HEK293 (cell line): ENCODE results near the gene CLIP1.
A peak's percentile ranks its signal among the peaks of the same experiment; 100 is the strongest.

Source experiments
- GLIS2 ChIP-seq: fragments of 450-650 bp; formaldehyde crosslinking; IDR thresholded peaks from 2 replicates; pipeline ENCODE4 v1.5.1; 2016; ENCODE audit warnings: missing biosample characterization, missing genetic modification characterization
- HOXC10 ChIP-seq: sonication (generic); formaldehyde crosslinking; IDR thresholded peaks from 2 replicates; pipeline ENCODE4 v1.8.1; 2023; ENCODE audit warnings: mild to moderate bottlenecking, missing genetic modification reagents
- HOXD13 ChIP-seq: sonication (generic); formaldehyde crosslinking; IDR thresholded peaks from 2 replicates; pipeline ENCODE4 v1.8.0; 2022; ENCODE audit warnings: missing genetic modification reagents, borderline replicate concordance
- MEIS1 ChIP-seq: sonication (generic); formaldehyde crosslinking; IDR thresholded peaks from 2 replicates; pipeline ENCODE4 v1.8.1; 2022; ENCODE audit warnings: missing genetic modification reagents, mild to moderate bottlenecking, borderline replicate concordance
- YY1 ChIP-seq: fragments of 450-650 bp; formaldehyde crosslinking; IDR thresholded peaks from 2 replicates; pipeline ENCODE4 v1.5.1; 2018; ENCODE audit warnings: missing biosample characterization, missing genetic modification characterization
- YY2 ChIP-seq: fragments of 450-650 bp; formaldehyde crosslinking; IDR thresholded peaks from 2 replicates; pipeline ENCODE4 v1.5.1; 2016; ENCODE audit warnings: missing biosample characterization, missing genetic modification characterization
- ZBTB7A ChIP-seq: fragments of 450-650 bp; formaldehyde crosslinking; IDR thresholded peaks from 2 replicates; pipeline ENCODE4 v1.5.1; 2016; ENCODE audit warnings: low read depth, missing biosample characterization, missing genetic modification characterization
- ZFHX2 ChIP-seq: fragments of 450-650 bp; formaldehyde crosslinking; conservative IDR thresholded peaks from 2 replicates; pipeline ENCODE4 v1.5.1; 2016; ENCODE audit warnings: missing biosample characterization, missing genetic modification characterization
- ZNF302 ChIP-seq: fragments of 450-650 bp; formaldehyde crosslinking; IDR thresholded peaks from 2 replicates; pipeline ENCODE4 v1.5.1; 2016; ENCODE audit warnings: missing biosample characterization, missing genetic modification characterization, low read depth
- ZNF350 ChIP-seq: fragments of 450-650 bp; formaldehyde crosslinking; IDR thresholded peaks from 2 replicates; pipeline ENCODE4 v1.5.0; 2017; ENCODE audit warnings: missing biosample characterization, mild to moderate bottlenecking, missing genetic modification characterization
- ZNF501 ChIP-seq: fragments of 450-650 bp; formaldehyde crosslinking; IDR thresholded peaks from 2 replicates; pipeline ENCODE4 v1.5.1; 2016; ENCODE audit warnings: missing biosample characterization, missing genetic modification characterization
- ZNF529 ChIP-seq: fragments of 450-650 bp; formaldehyde crosslinking; IDR thresholded peaks from 2 replicates; pipeline ENCODE4 v1.5.1; 2017; ENCODE audit warnings: missing genetic modification characterization, missing biosample characterization; ENCODE audit not compliant: insufficient replicate concordance
- ZNF530 ChIP-seq: fragments of 450-650 bp; formaldehyde crosslinking; IDR thresholded peaks from 2 replicates; pipeline ENCODE4 v1.5.1; 2016; ENCODE audit warnings: low read depth, missing biosample characterization, missing genetic modification characterization
- ZNF558 ChIP-seq: fragments of 450-650 bp; formaldehyde crosslinking; IDR thresholded peaks from 2 replicates; pipeline ENCODE4 v1.5.1; 2016; ENCODE audit warnings: missing biosample characterization, missing genetic modification characterization
- ZNF629 ChIP-seq: fragments of 450-650 bp; formaldehyde crosslinking; IDR thresholded peaks from 2 replicates; pipeline ENCODE4 v1.5.1; 2017; ENCODE audit warnings: missing biosample characterization, missing genetic modification characterization
- ZNF768 ChIP-seq: fragments of 450-650 bp; formaldehyde crosslinking; IDR thresholded peaks from 2 replicates; pipeline ENCODE4 v1.5.1; 2018; ENCODE audit warnings: missing biosample characterization, mild to moderate bottlenecking, missing genetic modification characterization
- ZNF791 ChIP-seq: fragments of 450-650 bp; formaldehyde crosslinking; IDR thresholded peaks from 2 replicates; pipeline ENCODE4 v1.5.1; 2016; ENCODE audit warnings: missing biosample characterization, missing genetic modification characterization
- ZNF792 ChIP-seq: fragments of 450-650 bp; formaldehyde crosslinking; IDR thresholded peaks from 2 replicates; pipeline ENCODE4 v1.5.1; 2016; ENCODE audit warnings: missing biosample characterization, missing genetic modification characterization
- TF ChIP-seq, protein P1 (sequence below): fragments of 450-650 bp; IDR thresholded peaks from 2 replicates; pipeline ENCODE4 v1.5.1; 2018; ENCODE audit warnings: missing biosample characterization, mild to moderate bottlenecking, missing genetic modification characterization
- TF ChIP-seq, protein P2 (sequence below): fragments of 450-650 bp; formaldehyde crosslinking; IDR thresholded peaks from 2 replicates; pipeline ENCODE4 v1.5.1; 2016; ENCODE audit warnings: missing biosample characterization, missing genetic modification characterization
- TF ChIP-seq, protein P3 (sequence below): IDR thresholded peaks from 2 replicates; pipeline ENCODE4 v1.6.1; 2011; ENCODE audit warnings: mild to moderate bottlenecking, low read depth, low read length, borderline replicate concordance
- TF ChIP-seq, protein P4 (sequence below): fragments of 450-650 bp; formaldehyde crosslinking; IDR thresholded peaks from 2 replicates; pipeline ENCODE4 v1.5.1; 2016; ENCODE audit warnings: missing biosample characterization, missing genetic modification characterization
- TF ChIP-seq, protein P5 (sequence below): sonication (generic); formaldehyde crosslinking; IDR thresholded peaks from 2 replicates; pipeline ENCODE4 v1.8.1; 2022; ENCODE audit warnings: mild to moderate bottlenecking, moderate library complexity, missing genetic modification reagents
- TF ChIP-seq, protein P6 (sequence below): fragments of 450-650 bp; formaldehyde crosslinking; IDR thresholded peaks from 2 replicates; pipeline ENCODE4 v1.5.1; 2016; ENCODE audit warnings: missing biosample characterization, missing genetic modification characterization

CLIP1 gene

DNA sequence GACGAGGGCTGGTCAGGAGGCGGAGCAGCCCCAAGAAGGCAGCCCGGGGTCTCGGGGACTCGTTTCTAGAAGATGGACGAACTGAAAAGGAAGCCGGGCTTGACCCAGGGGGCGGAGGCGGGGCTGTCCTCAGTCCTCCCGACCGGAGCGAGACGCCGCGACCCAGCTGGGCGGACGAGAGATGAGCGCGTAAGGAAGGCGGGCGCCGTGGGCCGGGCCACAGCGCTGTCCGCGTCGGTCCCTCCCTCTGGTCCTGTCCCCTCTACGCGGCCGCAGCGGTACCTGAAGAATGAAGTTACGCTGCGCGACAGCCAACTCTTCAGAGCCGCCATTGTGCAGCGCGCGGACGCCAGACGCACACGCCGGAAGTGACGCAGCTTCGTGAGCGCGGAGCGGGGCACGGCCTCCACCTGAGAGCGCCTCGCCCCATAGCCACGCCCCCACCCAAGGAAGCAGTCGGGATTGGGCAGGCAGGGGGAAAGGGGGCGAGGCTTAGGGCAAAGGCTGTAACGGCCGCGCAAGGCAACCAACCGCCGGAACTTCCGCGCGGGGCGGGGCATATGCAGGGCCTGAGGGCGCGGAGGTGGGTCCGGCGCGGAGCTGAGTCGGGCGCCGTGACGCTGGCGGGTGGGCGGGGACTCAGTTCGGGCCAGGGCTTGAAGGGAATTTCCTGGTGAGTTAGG, 196.6 kb downstream of the CLIP1 start, which contains the start of gene DIABLO (continued):
- TF ChIP-seq GLIS2 (0 out of 2 replicates have a peak, but pooled peaks have one; percentile 18), ZNF350 (no peak), ZNF629 (tag by site-specific recombination) (peak; percentile 94), ZNF768 (tag by site-specific recombination) (no peak), ZNF302 (tag by site-specific recombination) (no peak), ZNF791 (no peak), ZNF558 (no peak), MEIS1 (CRISPR knock-in tag) (no peak), ZBTB7A (tag by site-specific recombination) (no peak), ZNF501 (tag by site-specific recombination) (peak; percentile 78; the same call in 1 of the 2 replicates), ZFHX2 (peak; percentile 49), ZNF530 (tag by site-specific recombination) (no peak), HOXD13 (CRISPR knock-in tag) (no peak), ZNF529 (tag by site-specific recombination) (no peak), ZNF792 (tag by site-specific recombination) (no peak), YY2 (tag by site-specific recombination) (peak; percentile 97), HOXC10 (CRISPR knock-in tag) (no peak), YY1 (peak; percentile 96)
- TF ChIP-seq, protein P1, sequence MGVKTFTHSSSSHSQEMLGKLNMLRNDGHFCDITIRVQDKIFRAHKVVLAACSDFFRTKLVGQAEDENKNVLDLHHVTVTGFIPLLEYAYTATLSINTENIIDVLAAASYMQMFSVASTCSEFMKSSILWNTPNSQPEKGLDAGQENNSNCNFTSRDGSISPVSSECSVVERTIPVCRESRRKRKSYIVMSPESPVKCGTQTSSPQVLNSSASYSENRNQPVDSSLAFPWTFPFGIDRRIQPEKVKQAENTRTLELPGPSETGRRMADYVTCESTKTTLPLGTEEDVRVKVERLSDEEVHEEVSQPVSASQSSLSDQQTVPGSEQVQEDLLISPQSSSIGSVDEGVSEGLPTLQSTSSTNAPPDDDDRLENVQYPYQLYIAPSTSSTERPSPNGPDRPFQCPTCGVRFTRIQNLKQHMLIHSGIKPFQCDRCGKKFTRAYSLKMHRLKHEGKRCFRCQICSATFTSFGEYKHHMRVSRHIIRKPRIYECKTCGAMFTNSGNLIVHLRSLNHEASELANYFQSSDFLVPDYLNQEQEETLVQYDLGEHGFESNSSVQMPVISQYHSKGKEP (tag by site-specific recombination), result no peak
- TF ChIP-seq, protein P2, sequence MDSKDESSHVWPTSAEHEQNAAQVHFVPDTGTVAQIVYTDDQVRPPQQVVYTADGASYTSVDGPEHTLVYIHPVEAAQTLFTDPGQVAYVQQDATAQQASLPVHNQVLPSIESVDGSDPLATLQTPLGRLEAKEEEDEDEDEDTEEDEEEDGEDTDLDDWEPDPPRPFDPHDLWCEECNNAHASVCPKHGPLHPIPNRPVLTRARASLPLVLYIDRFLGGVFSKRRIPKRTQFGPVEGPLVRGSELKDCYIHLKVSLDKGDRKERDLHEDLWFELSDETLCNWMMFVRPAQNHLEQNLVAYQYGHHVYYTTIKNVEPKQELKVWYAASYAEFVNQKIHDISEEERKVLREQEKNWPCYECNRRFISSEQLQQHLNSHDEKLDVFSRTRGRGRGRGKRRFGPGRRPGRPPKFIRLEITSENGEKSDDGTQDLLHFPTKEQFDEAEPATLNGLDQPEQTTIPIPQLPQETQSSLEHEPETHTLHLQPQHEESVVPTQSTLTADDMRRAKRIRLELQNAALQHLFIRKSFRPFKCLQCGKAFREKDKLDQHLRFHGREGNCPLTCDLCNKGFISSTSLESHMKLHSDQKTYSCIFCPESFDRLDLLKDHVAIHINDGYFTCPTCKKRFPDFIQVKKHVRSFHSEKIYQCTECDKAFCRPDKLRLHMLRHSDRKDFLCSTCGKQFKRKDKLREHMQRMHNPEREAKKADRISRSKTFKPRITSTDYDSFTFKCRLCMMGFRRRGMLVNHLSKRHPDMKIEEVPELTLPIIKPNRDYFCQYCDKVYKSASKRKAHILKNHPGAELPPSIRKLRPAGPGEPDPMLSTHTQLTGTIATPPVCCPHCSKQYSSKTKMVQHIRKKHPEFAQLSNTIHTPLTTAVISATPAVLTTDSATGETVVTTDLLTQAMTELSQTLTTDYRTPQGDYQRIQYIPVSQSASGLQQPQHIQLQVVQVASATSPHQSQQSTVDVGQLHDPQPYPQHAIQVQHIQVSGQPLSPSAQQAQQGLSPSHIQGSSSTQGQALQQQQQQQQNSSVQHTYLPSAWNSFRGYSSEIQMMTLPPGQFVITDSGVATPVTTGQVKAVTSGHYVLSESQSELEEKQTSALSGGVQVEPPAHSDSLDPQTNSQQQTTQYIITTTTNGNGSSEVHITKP, result no peak
- TF ChIP-seq, protein P3, sequence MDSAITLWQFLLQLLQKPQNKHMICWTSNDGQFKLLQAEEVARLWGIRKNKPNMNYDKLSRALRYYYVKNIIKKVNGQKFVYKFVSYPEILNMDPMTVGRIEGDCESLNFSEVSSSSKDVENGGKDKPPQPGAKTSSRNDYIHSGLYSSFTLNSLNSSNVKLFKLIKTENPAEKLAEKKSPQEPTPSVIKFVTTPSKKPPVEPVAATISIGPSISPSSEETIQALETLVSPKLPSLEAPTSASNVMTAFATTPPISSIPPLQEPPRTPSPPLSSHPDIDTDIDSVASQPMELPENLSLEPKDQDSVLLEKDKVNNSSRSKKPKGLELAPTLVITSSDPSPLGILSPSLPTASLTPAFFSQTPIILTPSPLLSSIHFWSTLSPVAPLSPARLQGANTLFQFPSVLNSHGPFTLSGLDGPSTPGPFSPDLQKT, result peak; percentile 65; the same call in 1 of the 2 replicates
- TF ChIP-seq, protein P4, sequence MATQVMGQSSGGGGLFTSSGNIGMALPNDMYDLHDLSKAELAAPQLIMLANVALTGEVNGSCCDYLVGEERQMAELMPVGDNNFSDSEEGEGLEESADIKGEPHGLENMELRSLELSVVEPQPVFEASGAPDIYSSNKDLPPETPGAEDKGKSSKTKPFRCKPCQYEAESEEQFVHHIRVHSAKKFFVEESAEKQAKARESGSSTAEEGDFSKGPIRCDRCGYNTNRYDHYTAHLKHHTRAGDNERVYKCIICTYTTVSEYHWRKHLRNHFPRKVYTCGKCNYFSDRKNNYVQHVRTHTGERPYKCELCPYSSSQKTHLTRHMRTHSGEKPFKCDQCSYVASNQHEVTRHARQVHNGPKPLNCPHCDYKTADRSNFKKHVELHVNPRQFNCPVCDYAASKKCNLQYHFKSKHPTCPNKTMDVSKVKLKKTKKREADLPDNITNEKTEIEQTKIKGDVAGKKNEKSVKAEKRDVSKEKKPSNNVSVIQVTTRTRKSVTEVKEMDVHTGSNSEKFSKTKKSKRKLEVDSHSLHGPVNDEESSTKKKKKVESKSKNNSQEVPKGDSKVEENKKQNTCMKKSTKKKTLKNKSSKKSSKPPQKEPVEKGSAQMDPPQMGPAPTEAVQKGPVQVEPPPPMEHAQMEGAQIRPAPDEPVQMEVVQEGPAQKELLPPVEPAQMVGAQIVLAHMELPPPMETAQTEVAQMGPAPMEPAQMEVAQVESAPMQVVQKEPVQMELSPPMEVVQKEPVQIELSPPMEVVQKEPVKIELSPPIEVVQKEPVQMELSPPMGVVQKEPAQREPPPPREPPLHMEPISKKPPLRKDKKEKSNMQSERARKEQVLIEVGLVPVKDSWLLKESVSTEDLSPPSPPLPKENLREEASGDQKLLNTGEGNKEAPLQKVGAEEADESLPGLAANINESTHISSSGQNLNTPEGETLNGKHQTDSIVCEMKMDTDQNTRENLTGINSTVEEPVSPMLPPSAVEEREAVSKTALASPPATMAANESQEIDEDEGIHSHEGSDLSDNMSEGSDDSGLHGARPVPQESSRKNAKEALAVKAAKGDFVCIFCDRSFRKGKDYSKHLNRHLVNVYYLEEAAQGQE (tag by site-specific recombination), result peak; percentile 57; the same call in 1 of the 2 replicates
- TF ChIP-seq, protein P5, sequence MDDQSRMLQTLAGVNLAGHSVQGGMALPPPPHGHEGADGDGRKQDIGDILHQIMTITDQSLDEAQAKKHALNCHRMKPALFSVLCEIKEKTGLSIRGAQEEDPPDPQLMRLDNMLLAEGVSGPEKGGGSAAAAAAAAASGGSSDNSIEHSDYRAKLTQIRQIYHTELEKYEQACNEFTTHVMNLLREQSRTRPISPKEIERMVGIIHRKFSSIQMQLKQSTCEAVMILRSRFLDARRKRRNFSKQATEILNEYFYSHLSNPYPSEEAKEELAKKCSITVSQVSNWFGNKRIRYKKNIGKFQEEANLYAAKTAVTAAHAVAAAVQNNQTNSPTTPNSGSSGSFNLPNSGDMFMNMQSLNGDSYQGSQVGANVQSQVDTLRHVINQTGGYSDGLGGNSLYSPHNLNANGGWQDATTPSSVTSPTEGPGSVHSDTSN, result peak; percentile 88
- TF ChIP-seq, protein P6, sequence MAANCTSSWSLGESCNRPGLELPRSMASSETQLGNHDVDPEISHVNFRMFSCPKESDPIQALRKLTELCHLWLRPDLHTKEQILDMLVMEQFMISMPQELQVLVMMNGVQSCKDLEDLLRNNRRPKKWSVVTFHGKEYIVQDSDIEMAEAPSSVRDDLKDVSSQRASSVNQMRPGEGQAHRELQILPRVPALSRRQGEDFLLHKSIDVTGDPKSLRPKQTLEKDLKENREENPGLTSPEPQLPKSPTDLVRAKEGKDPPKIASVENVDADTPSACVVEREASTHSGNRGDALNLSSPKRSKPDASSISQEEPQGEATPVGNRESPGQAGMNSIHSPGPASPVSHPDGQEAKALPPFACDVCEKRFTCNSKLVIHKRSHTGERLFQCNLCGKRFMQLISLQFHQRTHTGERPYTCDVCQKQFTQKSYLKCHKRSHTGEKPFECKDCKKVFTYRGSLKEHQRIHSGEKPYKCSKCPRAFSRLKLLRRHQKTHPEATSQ (tag by site-specific recombination), result 0 out of 2 replicates have a peak, but pooled peaks have one; percentile 29
